GM18505 (cell line): Measurements from ENCODE around the gene TMEM175.
A peak's percentile ranks its signal among the peaks of the same experiment; 100 is the strongest.

Experiments
- ATAC-seq: cut with Tn5 transposase; IDR thresholded peaks from one replicate; pipeline ENCODE4 v1.9.1; 2021; ENCODE audit not compliant: unreplicated experiment
- POLR2A ChIP-seq: IDR thresholded peaks from 4 replicates; pipeline ENCODE4 v1.6.1; 2011; ENCODE audit warnings: borderline replicate concordance; ENCODE audit not compliant: insufficient read depth, insufficient read length; ENCODE audit errors: extremely low read depth

The TMEM175 gene

GRCh38 chr4:958314-958665, 26.0 kb downstream of the TMEM175 start:
- ATAC-seq, result no peak
- no peak for TF ChIP-seq POLR2A

DNA sequence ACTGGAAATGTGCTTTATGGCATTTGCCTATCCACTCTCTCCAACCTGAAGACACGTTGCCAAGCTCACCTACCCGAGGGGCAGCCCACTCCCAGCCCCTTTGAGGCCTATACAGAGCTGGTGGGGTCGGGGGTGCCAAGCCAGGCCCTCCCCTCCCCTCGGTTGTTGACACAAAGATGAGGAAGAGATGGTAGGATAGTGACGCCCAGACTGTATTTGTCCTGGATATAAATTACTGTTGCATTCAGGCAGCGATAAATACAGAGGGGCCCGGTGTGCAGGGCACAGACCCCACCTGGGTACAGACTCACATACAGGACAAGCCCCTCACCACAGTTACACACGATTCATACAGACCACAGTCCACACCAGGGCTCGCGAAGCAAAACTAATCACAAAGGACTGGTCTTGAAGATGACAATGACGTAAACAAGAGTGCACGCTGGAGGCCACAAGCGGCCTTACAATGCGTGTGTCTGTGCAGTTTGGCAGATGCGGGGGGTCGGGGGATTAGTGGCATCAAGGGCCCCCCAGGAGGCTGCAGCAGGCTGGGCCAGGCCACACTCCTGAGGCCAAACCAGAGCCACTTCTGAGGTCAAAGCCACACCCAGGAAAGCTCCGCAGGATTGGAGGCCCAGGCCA, 26.6 kb downstream of the TMEM175 start:
- ATAC-seq, result no peak
- no peak for TF ChIP-seq POLR2A

GRCh38 chr4:959338-960139, 27.3 kb downstream of the TMEM175 start:
- TF ChIP-seq POLR2A, result peak; percentile 18
- ATAC-seq, result no peak

DNA sequence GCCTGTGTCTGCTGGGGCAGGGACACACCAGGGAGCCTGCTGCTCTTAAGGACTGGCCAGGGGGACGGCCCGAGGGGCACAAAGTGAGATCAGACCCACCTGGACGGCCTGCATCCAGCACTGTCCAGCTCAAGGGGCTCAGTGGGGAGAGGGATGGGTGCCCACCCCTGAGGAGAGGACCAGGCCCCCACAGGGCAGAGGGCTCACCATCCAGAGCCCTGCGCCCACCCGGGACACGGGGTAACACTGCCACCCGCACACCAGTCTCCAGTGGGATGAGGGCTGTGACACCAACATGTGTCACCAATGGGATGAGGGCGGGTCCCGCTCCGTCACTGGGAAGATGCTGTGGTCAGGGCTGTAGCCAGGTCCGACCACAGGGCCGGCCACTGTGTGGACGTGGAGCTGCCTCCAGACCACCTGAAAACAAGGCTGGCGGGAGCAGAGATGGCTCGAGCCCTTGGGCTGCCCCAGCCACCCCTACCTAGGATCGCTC, 27.9 kb downstream of the TMEM175 start:
- no peak for ATAC-seq
- no peak for TF ChIP-seq POLR2A

DNA sequence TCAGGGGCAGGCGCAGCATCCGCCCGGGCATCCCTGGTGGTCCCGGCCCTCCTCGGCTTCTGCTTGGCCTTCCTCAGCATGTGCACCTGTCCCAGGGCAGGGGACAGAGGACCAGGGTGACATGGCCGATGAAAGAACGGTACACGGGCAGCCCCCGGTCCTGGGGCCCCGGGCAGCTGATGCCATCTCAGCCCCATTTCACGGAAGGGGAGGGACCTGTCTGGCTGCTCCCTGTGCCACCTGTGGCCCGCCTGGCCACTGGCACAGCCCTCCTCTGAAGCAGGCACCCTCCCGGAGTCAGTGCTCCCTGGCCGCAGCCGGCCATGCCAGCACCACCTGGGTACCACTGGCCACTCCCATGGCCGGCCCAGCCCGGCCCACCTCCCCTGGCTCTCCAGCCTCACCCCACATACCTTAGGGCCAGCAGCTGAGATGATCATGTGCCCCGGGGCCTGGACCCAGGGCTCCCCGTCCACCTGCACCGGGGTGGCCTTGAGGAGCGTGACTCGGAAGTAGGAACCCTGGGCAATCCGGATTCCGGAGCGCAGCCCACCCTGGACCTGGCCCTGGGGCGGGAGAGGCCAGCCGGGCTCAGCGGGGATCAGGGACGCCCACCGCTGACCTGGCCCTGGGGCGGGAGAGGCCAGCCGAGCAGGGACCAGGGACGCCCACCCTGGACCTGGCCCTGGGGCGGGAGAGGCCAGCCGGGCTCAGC, 28.5 kb downstream of the TMEM175 start:
- TF ChIP-seq POLR2A, result no peak
- no peak for ATAC-seq

GRCh38 chr4:961351-962230, 29.3 kb downstream of the TMEM175 start:
- TF ChIP-seq POLR2A, result no peak
- ATAC-seq, result no peak

DNA sequence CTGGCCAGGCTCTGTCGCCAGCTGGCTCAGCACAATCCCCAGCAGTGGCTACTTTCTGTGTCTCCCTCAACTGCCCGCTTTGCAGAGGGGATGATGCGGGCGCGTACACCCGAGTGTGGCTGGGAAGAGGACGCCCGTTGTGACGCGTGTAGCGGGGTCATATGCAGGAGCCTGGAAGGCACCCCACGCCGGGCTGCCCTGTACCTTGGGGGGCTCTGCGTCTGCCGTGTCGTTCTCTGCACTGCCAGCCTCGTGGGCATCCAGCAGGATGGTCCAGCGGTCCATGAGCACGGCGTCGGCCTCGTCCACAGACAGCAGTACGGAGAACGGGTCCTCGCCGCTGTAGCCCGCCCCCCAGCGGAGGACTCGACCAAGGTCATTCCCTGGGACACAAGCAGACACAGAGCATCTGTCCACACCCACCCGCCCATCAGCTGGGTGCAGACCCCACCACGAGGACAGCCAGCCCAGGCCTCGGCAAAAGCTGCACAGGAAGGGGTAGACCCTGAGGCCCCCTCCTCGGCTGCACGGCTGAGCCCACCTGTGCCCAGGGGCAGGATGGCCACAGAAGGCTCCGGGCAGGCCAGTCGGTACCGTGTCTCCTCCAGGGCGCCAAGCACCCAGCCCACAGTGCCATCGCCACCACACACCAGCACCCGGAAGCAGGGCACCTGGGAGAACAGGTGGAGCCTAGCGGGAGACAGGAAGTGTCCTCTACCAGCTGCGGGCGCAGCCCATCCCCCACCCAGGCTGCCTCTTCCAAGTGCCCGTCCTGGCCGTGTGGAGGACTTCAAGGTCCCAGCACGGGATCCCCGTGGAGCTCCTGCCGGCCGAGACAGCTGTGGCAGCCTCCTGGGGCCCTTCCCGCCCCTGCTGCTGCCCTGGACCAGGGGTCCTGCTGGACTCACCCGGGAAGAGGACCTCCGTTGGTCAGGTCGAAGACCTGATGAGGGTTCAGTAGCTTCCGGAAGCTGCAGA, 30.3 kb downstream of the TMEM175 start:
- TF ChIP-seq POLR2A, result no peak
- no peak for ATAC-seq

GRCh38 chr4:963276-964225, 31.3 kb downstream of the TMEM175 start:
- no peak for TF ChIP-seq POLR2A
- no peak for ATAC-seq

DNA sequence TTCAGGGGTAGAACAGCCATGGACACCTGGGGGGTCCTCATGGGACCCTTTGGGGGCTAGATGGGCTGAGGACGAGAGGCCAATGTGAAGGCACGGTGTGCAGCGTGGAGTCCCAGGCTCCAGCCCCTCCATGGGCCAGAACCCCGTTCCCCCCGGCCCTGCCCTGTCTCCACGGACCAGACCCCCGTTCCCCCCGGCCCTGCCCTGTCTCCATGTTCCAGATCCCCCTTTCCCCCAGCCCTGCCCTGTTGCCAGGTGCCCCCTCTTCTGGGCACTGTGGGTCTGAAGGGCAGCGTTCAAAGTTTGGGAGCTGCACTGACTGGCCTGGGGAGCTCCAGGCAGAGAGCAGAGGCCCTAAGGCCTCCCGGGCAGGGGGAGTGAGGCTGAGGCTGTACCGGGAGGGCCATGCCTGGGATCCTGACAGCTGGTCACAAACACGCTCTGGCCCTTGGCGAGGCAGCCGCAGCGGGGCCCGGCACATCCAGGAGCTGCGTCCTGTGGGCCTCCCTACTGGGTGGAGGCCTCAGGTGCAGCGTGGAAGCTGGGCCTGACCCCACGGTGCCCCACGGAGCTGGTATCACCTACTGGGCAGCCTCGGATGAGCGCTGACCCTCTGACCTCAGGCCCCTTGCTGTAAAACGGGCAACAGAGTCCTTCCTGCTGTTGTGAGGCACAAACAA, 32.2 kb downstream of the TMEM175 start:
- no peak for TF ChIP-seq POLR2A

GRCh38 chr4:965048-965765, 32.9 kb downstream of the TMEM175 start:
- no peak for ATAC-seq

More for the DNA sequence above, 32.2 kb downstream of the TMEM175 start:
- no peak for ATAC-seq

DNA sequence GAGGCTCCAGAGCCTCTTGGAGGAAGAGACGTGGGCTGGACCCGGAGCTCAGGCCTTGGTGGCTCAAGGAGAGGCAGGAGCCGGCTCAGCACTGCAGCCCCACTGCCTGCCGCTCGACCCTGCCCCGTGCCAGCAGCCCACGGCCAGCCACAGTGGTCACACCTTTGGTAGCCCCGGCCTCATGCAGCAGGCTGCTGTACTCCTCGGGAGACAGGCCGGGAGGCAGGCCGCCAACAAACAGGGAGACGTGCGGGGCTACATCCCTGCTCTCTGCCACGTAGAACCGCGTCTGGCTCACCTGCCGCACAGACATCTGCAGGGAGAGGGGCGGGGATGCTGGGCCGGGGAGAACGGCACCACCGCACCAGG, 33.5 kb downstream of the TMEM175 start:
- no peak for ATAC-seq
- no peak for TF ChIP-seq POLR2A

More at GRCh38 chr4:965048-965765, 32.9 kb downstream of the TMEM175 start:
- TF ChIP-seq POLR2A, result no peak
